Measurements from ENCODE around the gene TLE5. TPM values are rescaled to one million over a fixed set of nuclear protein-coding genes. Genes with fewer than 3 reads are reported as not detected.

Gene TLE5
- total and polyA plus RNA-seq, 2 donors (not counting 3 experiments of a cell fraction or from before 2014, with no cell fraction given) = 393 to 574 TPM

- Histone ChIP-seq H3K9me3 (replicated peaks; ENCODE audit: control insufficient read depth, insufficient read depth, low read length) (no peaks in the 10 kb centered on the region), H3K27me3 (ENCODE audit: control insufficient read depth in 2 of 2, insufficient read depth in 2 of 2, low read length in 2 of 2) (no peaks in the 10 kb centered on the region), H3K9ac (replicated peaks; ENCODE audit: extremely low read depth, insufficient read depth, low read length) (no peak overlapping the region), H3K79me2 (ENCODE audit: control insufficient read depth, insufficient read depth, low read length) (no peaks in the 10 kb centered on the region), H3K36me3 (ENCODE audit: control insufficient read depth in 2 of 2, extremely low read depth in 1 of 2, insufficient read depth in 2 of 2, low read length in 2 of 2) (no peaks in the 10 kb centered on the region), H2AFZ (ENCODE audit: low read depth, low read length) (no peak overlapping the region), H3K4me3 (replicated peaks in 1 of 3; ENCODE audit: insufficient read depth in 1 of 3, low read depth in 1 of 3, low read length in 3 of 3) (no peak overlapping the region), H3K4me1 (ENCODE audit: control insufficient read depth, extremely low read depth, insufficient read depth, low read length) (no peaks in the 10 kb centered on the region), H3K9me1 (replicated peaks; ENCODE audit: control insufficient read depth, extremely low read depth, insufficient read depth, low read length) (no peaks in the 10 kb centered on the region), H4K20me1 (replicated peaks; ENCODE audit: control insufficient read depth, extremely low read depth, insufficient read depth, low read length) (no peaks in the 10 kb centered on the region), H3K4me2 (ENCODE audit: insufficient read depth, low read length) (no peak overlapping the region), H3K27ac (ENCODE audit: insufficient read depth, low read depth, low read length) (no peak overlapping the region)
- ChIA-PET POLR2A (no interaction called here), CTCF (interaction anchor here (0.6 kb wide), 1 partner anchor 109 kb away, joined by 3 read pairs; no protein-coding TSS in a partner anchor)
- TF ChIP-seq EZH2 (IDR thresholded peaks at IDR 0.05; ENCODE audit: borderline replicate concordance, low read depth, low read length, severe bottlenecking) (no peak), JUN (IDR thresholded peaks at IDR 0.05; ENCODE audit: borderline replicate concordance, insufficient read depth, insufficient read length, low read depth) (no peak), POLR2A (IDR thresholded peaks at IDR 0.05; ENCODE audit: low read depth, low read length) (no peak), MYC (IDR thresholded peaks at IDR 0.05; ENCODE audit: low read depth, low read length) (no peak), MAX (IDR thresholded peaks at IDR 0.05; ENCODE audit: insufficient read depth, insufficient read length) (no peak), GATA2 (IDR thresholded peaks at IDR 0.05; ENCODE audit: insufficient read depth, insufficient read length, low read depth, low read length) (no peak), FOS (IDR thresholded peaks at IDR 0.05; ENCODE audit: borderline replicate concordance, insufficient read depth, low read length) (no peak), POLR2AphosphoS5 (IDR thresholded peaks at IDR 0.05; ENCODE audit: insufficient read depth, low read depth, low read length) (no peak)
- intact Hi-C loops (cut with micrococcal nuclease) (no loop called here), dilution Hi-C loops (cut with MboI; ENCODE audit: extremely low pct_ligation_motif_present, low sequenced_read_pairs) (no loop called here)
- DNase-seq (ENCODE audit: low read depth, low spot score) = no peak
- BruUV-seq (replicated peaks) = no TSS peak
- no peak for FAIRE-seq
Observed at GRCh38 chr19:3071768-3072167, 9.5 kb upstream of the TLE5 start.

- POLR2A ChIA-PET = no interaction called here
- H4K20me1 ChIP-seq (replicated peaks; ENCODE audit: control insufficient read depth, extremely low read depth, insufficient read depth, low read length) = no peaks in the 10 kb centered on the region
- TF ChIP-seq GATA2 (IDR thresholded peaks at IDR 0.05; ENCODE audit: insufficient read depth, insufficient read length, low read depth, low read length) (no peak), EZH2 (IDR thresholded peaks at IDR 0.05; ENCODE audit: borderline replicate concordance, low read depth, low read length, severe bottlenecking) (no peak), POLR2A (IDR thresholded peaks at IDR 0.05; ENCODE audit: low read depth, low read length) (no peak), MYC (IDR thresholded peaks at IDR 0.05; ENCODE audit: low read depth, low read length) (no peak)
- no peaks in the 10 kb centered on the region for H3K27me3 ChIP-seq (ENCODE audit: control insufficient read depth in 2 of 2, insufficient read depth in 2 of 2, low read length in 2 of 2)
- no peaks in the 10 kb centered on the region for H3K9me3 ChIP-seq (replicated peaks; ENCODE audit: control insufficient read depth, insufficient read depth, low read length)
- intact Hi-C loops (cut with micrococcal nuclease) (no loop called here), dilution Hi-C loops (cut with MboI; ENCODE audit: extremely low pct_ligation_motif_present, low sequenced_read_pairs) (no loop called here)
- H2AFZ ChIP-seq (ENCODE audit: low read depth, low read length) = no peak overlapping the region
- DNase-seq (ENCODE audit: low read depth, low spot score) (no peak), FAIRE-seq (no peak)
- no peaks in the 10 kb centered on the region for H3K79me2 ChIP-seq (ENCODE audit: control insufficient read depth, insufficient read depth, low read length)
- no peak overlapping the region for H3K9ac ChIP-seq (replicated peaks; ENCODE audit: extremely low read depth, insufficient read depth, low read length)
- BruUV-seq (replicated peaks) = no TSS peak
- H3K4me3 ChIP-seq (replicated peaks in 1 of 3; ENCODE audit: insufficient read depth in 1 of 3, low read depth in 1 of 3, low read length in 3 of 3) = no peak overlapping the region
- CTCF ChIA-PET = interaction anchor here (1.1 to 2.0 kb wide), 4 partner anchors 15 to 106 kb away, joined by 3 to 6 read pairs (median 4); no protein-coding TSS in a partner anchor
- no peaks in the 10 kb centered on the region for H3K36me3 ChIP-seq (ENCODE audit: control insufficient read depth in 2 of 2, extremely low read depth in 1 of 2, insufficient read depth in 2 of 2, low read length in 2 of 2)
- H3K27ac ChIP-seq (ENCODE audit: insufficient read depth, low read depth, low read length) = no peak overlapping the region
- no peaks in the 10 kb centered on the region for H3K4me1 ChIP-seq (ENCODE audit: control insufficient read depth, extremely low read depth, insufficient read depth, low read length)
- H3K9me1 ChIP-seq (replicated peaks; ENCODE audit: control insufficient read depth, extremely low read depth, insufficient read depth, low read length) = no peaks in the 10 kb centered on the region
- no peak overlapping the region for H3K4me2 ChIP-seq (ENCODE audit: insufficient read depth, low read length)
Observed at GRCh38 chr19:3068071-3068470, 5.8 kb upstream of the TLE5 start.

All from endothelial cell of umbilical vein (primary cell).